ENCODE data around the gene AP5S1. TPM values are rescaled to one million over a fixed set of nuclear protein-coding genes. Genes with fewer than 3 reads are reported as not detected.

Gene AP5S1
- total and polyA plus RNA-seq, 2 of the 13 experiments (the other 11 are each of a cell fraction or from before 2014, with no cell fraction given), result 7.9 to 23.2 TPM

- TF ChIP-seq, protein P1, sequence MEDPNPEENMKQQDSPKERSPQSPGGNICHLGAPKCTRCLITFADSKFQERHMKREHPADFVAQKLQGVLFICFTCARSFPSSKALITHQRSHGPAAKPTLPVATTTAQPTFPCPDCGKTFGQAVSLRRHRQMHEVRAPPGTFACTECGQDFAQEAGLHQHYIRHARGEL (CRISPR knock-in tag; IDR thresholded peaks at IDR 0.05), result no peak
- TF ChIP-seq ZNF232 (CRISPR knock-in tag; IDR thresholded peaks at IDR 0.05; ENCODE audit: borderline replicate concordance) (peak; percentile 99), SRY (CRISPR knock-in tag; IDR thresholded peaks at IDR 0.05) (peak; percentile 98), HNRNPK (IDR thresholded peaks at IDR 0.05; ENCODE audit: low read depth, low read length, poor library complexity, severe bottlenecking) (no peak), SATB2 (CRISPR knock-in tag; IDR thresholded peaks at IDR 0.05) (peak; percentile 98), ZNF644 (CRISPR knock-in tag; IDR thresholded peaks at IDR 0.05; ENCODE audit: low read depth) (peak; percentile 80), MED1 (CRISPR knock-in tag; IDR thresholded peaks at IDR 0.05) (peak; percentile 92), ZFP36L2 (CRISPR knock-in tag; IDR thresholded peaks at IDR 0.05) (no peak), KLF12 (CRISPR knock-in tag; IDR thresholded peaks at IDR 0.05; ENCODE audit: borderline replicate concordance) (peak; percentile 94; the same call in 1 of the 2 replicates), CERS6 (CRISPR knock-in tag; IDR thresholded peaks at IDR 0.05) (no peak; the same call in 1 of the 2 replicates), RFX3 (CRISPR knock-in tag; IDR thresholded peaks at IDR 0.05) (no peak; the same call in 1 of the 2 replicates), HIC2 (CRISPR knock-in tag; IDR thresholded peaks at IDR 0.05; ENCODE audit: low read depth) (peak; percentile 100), EZH2 (conservative IDR thresholded peaks at IDR 0.05; ENCODE audit: low read depth, low read length) (no peak), SOX6 (IDR thresholded peaks at IDR 0.05) (no peak), SOX6 (CRISPR knock-in tag; IDR thresholded peaks at IDR 0.05) (peak; percentile 85), SIN3B (IDR thresholded peaks at IDR 0.05; ENCODE audit: low read length) (no peak), ZFP41 (CRISPR knock-in tag; IDR thresholded peaks at IDR 0.05; ENCODE audit: borderline replicate concordance) (peak; percentile 92; the same call in 1 of the 2 replicates), DZIP1 (CRISPR knock-in tag; IDR thresholded peaks at IDR 0.05) (peak; percentile 83), PRPF4 (IDR thresholded peaks at IDR 0.05; ENCODE audit: low read depth, low read length, poor library complexity, severe bottlenecking) (no peak)
- TF ChIP-seq, protein P2, sequence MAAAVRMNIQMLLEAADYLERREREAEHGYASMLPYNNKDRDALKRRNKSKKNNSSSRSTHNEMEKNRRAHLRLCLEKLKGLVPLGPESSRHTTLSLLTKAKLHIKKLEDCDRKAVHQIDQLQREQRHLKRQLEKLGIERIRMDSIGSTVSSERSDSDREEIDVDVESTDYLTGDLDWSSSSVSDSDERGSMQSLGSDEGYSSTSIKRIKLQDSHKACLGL (CRISPR knock-in tag; IDR thresholded peaks at IDR 0.05), result peak; percentile 95
- TF ChIP-seq, protein P3, sequence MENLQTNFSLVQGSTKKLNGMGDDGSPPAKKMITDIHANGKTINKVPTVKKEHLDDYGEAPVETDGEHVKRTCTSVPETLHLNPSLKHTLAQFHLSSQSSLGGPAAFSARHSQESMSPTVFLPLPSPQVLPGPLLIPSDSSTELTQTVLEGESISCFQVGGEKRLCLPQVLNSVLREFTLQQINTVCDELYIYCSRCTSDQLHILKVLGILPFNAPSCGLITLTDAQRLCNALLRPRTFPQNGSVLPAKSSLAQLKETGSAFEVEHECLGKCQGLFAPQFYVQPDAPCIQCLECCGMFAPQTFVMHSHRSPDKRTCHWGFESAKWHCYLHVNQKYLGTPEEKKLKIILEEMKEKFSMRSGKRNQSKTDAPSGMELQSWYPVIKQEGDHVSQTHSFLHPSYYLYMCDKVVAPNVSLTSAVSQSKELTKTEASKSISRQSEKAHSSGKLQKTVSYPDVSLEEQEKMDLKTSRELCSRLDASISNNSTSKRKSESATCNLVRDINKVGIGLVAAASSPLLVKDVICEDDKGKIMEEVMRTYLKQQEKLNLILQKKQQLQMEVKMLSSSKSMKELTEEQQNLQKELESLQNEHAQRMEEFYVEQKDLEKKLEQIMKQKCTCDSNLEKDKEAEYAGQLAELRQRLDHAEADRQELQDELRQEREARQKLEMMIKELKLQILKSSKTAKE (CRISPR knock-in tag; IDR thresholded peaks at IDR 0.05; ENCODE audit: borderline replicate concordance), result peak; percentile 84
These were observed 8.7 kb upstream of the AP5S1 start (continued) for GRCh38 chr20:3811467-3812258.

All from HepG2 (cell line).